Suprapubic skin (tissue), 4 donors: Measurements from ENCODE around the gene APOBR. TPM values are rescaled to one million over a fixed set of nuclear protein-coding genes. Genes with fewer than 3 reads are reported as not detected.
"Not testable (repeated sequence)": the region's sequence is repeated elsewhere in the genome, so short reads cannot be mapped to it uniquely, and the experiment has no call there.

Experiments used
- DNase-seq, 2 donors: peaks; one replicate each; pipeline ENCODE4 v3.0.0-alpha.2; 2019; ENCODE audit warnings: low spot score in 2 of 2
- H3K27ac ChIP-seq: fragments of 200-600 bp; sonication (generic); one replicate; pipeline ENCODE4 v1.5.1; 2019
- H3K27me3 ChIP-seq: fragments of 200-600 bp; sonication (generic); one replicate; pipeline ENCODE4 v1.5.1; 2019
- H3K36me3 ChIP-seq: fragments of 200-600 bp; sonication (generic); one replicate; pipeline ENCODE4 v1.5.1; 2019
- H3K4me1 ChIP-seq: fragments of 200-600 bp; sonication (generic); one replicate; pipeline ENCODE4 v1.5.1; 2019
- H3K4me3 ChIP-seq: fragments of 200-600 bp; sonication (generic); one replicate; pipeline ENCODE4 v1.5.1; 2019; ENCODE audit warnings: mild to moderate bottlenecking
- H3K9me3 ChIP-seq: fragments of 200-600 bp; sonication (generic); one replicate; pipeline ENCODE4 v1.5.1; 2019
- EP300 ChIP-seq: sonication (generic); formaldehyde crosslinking; IDR thresholded peaks from one replicate; pipeline ENCODE4 v1.6.1; 2017; ENCODE audit warnings: antibody characterized with exemption
- POLR2A ChIP-seq, 2 donors: fragments of 450-650 bp; IDR thresholded peaks; one replicate each; pipeline ENCODE4 v1.6.1; 2017; ENCODE audit warnings: antibody characterized with exemption in 2 of 2, mild to moderate bottlenecking in 2 of 2, moderate library complexity in 2 of 2
- POLR2AphosphoS5 ChIP-seq, 3 donors: sonication (generic); formaldehyde crosslinking; IDR thresholded peaks; one replicate each; pipeline ENCODE4 v1.6.1; 2017; ENCODE audit warnings: antibody characterized with exemption in 3 of 3
- WGBS: methylation state at CpG from one replicate; pipeline ENCODE4 v1.1.5; 2018; 5-methylcytosine and 5-hydroxymethylcytosine counted together
- total RNA-seq, 4 donors: library from RNA; depleted of rRNA; stranded (reverse); fragments of >200 nt; gene quantifications; one replicate each; pipeline ENCODE4 v1.1.0, GENCODE V29; 2016
- TF ChIP-seq, protein P1 (sequence below), 2 donors: fragments of 200-600 bp in 1 of 2; fragments of 450-650 bp in 1 of 2; sonication (generic) in 1 of 2; IDR thresholded peaks; one replicate each; pipeline ENCODE4 v1.5.1; 2016 to 2019; ENCODE audit warnings: antibody characterized with exemption in 2 of 2, mild to moderate bottlenecking in 1 of 2, moderate library complexity in 1 of 2

APOBR gene
- total RNA-seq, 4 donors from 2014 or later: 0.57 to 4.3 (median 1.9) TPM

DNA sequence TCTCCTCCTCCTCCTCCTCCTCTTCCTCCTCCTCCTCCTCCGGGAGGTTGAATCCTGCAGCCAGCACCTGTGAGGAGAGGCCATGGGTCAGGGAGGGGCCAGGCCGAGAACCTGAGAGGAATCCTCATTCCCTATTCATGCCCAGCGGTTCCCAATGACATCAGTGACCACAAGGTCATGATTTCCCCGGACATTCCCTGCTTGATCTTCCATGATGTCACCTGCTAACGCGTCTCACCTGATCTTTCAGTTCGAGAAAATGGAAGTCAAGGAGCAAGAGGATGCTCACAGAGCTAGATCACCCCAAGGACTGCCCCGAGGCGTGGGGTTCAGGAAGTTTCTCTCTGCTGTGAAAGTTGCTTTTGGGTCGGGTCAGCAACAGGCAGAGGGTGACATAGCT is 5.4 kb downstream of the APOBR start:
- DNase-seq: no peak
- Histone ChIP-seq H3K27me3 (no peaks in the 10 kb centered on the region), H3K4me1 (peaks cover 2% of the 10 kb centered on the region), H3K36me3 (no peaks in the 10 kb centered on the region), H3K4me3 (no peak overlapping the region), H3K27ac (no peak overlapping the region), H3K9me3 (no peaks in the 10 kb centered on the region)
- 81% methylated on average over 10 of the region's 10 CpGs for WGBS
- TF ChIP-seq POLR2AphosphoS5 (IDR thresholded peaks at IDR 0.05) (no peak), EP300 (no peak), POLR2A (IDR thresholded peaks at IDR 0.05) (no peak)
- TF ChIP-seq, protein P1, sequence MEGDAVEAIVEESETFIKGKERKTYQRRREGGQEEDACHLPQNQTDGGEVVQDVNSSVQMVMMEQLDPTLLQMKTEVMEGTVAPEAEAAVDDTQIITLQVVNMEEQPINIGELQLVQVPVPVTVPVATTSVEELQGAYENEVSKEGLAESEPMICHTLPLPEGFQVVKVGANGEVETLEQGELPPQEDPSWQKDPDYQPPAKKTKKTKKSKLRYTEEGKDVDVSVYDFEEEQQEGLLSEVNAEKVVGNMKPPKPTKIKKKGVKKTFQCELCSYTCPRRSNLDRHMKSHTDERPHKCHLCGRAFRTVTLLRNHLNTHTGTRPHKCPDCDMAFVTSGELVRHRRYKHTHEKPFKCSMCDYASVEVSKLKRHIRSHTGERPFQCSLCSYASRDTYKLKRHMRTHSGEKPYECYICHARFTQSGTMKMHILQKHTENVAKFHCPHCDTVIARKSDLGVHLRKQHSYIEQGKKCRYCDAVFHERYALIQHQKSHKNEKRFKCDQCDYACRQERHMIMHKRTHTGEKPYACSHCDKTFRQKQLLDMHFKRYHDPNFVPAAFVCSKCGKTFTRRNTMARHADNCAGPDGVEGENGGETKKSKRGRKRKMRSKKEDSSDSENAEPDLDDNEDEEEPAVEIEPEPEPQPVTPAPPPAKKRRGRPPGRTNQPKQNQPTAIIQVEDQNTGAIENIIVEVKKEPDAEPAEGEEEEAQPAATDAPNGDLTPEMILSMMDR (IDR thresholded peaks at IDR 0.05): no peak

DNA sequence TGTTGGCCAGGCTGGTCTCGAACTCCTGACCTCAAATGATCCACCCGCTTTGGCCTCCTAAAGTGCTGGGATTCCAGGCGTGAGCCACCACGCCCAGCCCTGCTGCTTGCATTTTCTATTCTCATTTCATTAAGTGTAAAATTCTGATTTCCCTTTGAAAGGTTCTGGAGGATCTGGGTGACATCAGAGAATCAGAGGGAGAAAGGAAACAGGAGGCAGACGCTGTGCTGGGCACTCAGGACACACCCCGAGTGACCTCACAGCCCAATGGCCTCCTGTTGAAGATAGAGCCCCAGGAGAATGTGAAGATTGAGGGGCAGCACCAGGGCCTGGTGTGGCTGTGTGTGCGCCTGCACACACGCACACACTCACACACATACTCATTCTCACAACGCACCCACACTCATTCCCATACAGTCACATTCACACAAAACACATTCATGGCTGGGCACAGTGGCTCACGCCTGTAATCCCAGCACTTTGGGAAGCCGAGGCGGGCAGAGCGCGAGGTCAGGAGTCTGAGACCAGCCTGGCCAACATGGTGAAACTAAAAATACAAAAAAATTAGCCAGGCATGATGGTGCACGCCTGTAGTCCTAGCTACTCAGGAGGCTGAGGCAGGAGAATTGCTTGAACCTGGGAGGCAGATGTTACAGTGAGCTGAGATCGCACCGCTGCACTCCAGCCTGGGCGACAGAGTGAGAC is 6.2 kb downstream of the APOBR start:
- H3K9me3 ChIP-seq, DNase-seq, H3K36me3 ChIP-seq, H3K4me3 ChIP-seq, H3K4me1 ChIP-seq, H3K27ac ChIP-seq, H3K27me3 ChIP-seq: not testable (repeated sequence)
- 84% methylated on average over 18 of the region's 18 CpGs for WGBS

DNA sequence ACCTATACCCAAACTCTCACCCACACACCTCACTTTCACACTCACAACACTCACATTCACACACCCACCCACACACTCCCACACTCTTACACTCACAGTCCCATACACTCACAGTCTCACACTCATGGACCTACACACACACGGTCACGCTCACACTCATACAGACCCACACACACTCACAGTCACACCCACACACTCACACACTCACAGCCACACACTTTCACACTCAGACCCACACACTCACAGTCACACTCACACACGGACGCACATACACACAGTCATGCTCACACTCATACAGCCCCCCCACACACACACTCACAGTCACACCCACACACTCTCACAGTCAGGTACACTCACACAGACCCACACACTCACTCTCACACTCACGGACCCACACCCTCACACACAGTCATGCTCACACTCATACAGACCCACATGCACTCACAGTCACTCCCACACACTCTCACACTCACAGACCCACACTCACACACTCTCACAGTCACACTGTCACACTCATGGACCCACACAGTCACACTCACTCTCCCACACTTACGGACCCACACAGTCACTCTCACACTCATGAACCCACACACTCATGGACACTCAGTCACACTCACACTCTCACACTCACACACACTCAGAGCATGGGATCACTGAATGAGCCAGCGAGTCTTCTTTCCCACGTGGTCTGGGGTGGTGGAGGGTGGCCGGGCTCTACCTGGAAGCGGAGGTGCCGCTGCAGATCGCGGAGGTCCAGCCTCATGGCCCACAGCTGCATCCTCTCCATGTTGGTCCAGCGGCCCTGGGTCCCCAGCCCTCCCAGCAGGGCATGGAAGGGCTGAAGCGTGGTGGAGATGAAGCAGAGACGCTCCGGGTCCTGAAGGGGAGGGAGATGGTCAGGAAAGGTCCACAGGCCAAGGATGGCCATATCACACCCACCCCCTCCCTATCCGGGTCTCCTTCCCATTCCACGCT is 7.1 kb downstream of the APOBR start:
- TF ChIP-seq EP300 (no peak), POLR2AphosphoS5 (IDR thresholded peaks at IDR 0.05) (no peak), POLR2A (IDR thresholded peaks at IDR 0.05) (no peak)
- TF ChIP-seq, protein P1 (IDR thresholded peaks at IDR 0.05): no peak
- DNase-seq: no peak
- H3K27me3 ChIP-seq: no peaks in the 10 kb centered on the region
- H3K27ac ChIP-seq: no peak overlapping the region
- no peaks in the 10 kb centered on the region for H3K36me3 ChIP-seq
- WGBS: 87% methylated on average over 19 of the region's 19 CpGs
- H3K9me3 ChIP-seq: no peaks in the 10 kb centered on the region
- H3K4me3 ChIP-seq: no peak overlapping the region
- peaks cover 5% of the 10 kb centered on the region for H3K4me1 ChIP-seq

DNA sequence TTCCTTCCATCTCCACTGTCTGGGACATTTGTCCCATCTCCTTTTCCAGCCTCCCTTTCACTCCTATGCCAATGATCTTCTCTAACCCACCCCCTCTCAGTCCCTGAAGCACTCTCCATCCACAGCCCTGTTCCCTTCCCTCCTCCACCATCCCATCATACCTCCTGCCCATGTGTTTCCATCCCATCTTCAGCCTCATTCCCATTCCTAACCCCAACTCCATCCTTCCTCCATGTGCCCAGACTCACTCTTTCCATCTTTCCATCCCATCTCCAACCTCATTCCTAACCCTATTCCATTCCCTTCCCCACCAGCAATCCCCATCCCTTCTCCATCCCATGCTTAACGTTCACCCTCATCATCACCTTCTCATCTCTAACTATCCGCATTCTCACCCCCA is 7.8 kb downstream of the APOBR start:
- TF ChIP-seq POLR2AphosphoS5 (IDR thresholded peaks at IDR 0.05): no peak
- TF ChIP-seq, protein P1 (IDR thresholded peaks at IDR 0.05): no peak
- no peak for TF ChIP-seq POLR2A (IDR thresholded peaks at IDR 0.05)
- no peak for TF ChIP-seq EP300
- no peak overlapping the region for H3K4me3 ChIP-seq
- no peaks in the 10 kb centered on the region for H3K36me3 ChIP-seq
- H3K27ac ChIP-seq: no peak overlapping the region
- H3K27me3 ChIP-seq: no peaks in the 10 kb centered on the region
- H3K4me1 ChIP-seq: peaks cover 5% of the 10 kb centered on the region
- no peak for DNase-seq
- no peaks in the 10 kb centered on the region for H3K9me3 ChIP-seq
- 90% methylated on average over 2 of the region's 2 CpGs for WGBS

DNA sequence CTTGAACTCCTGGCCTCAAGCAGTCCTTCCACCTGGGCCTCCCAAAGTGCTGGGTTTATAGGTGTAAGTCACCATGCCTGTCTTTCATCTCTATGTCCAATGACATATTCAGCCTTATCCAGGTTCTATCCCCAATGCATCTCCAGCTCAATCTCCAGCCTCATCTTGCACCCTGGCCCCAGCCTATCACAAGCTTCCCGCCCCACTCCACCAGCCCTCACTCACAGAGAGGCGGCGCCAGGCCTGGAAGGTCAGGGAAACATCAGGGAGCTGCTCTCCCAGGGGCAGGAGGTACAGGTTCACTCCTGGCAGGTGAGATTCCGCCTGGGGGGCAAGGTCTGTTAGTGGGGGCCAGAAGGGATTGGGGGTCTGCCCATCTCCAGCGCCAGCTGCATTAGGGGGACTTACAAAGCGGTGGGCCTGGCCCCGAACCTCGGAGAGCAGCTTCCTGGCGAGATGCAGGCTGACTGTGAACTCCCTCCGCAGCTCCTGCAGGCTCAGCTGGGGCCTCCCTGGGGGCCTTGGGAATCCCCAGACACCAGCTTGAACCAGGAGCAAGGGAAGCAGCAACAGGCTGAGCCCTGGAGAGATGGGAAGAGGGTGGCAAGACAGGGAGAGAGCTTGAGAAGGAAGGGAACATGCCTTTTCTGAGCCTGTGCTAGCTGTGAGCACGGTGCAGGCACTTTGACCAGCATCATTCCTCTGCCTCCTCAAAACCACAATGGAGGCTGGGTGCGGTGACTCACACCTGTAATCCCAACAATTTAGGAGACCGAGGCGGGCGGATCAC is 9.2 kb downstream of the APOBR start:
- no peak for DNase-seq
- TF ChIP-seq POLR2AphosphoS5 (IDR thresholded peaks at IDR 0.05) (no peak), POLR2A (IDR thresholded peaks at IDR 0.05) (no peak), EP300 (no peak)
- TF ChIP-seq, protein P1 (IDR thresholded peaks at IDR 0.05): no peak
- 76% methylated on average over 15 of the region's 15 CpGs for WGBS
- Histone ChIP-seq H3K27ac (no peak overlapping the region), H3K4me1 (peaks cover 5% of the 10 kb centered on the region), H3K36me3 (no peaks in the 10 kb centered on the region), H3K4me3 (no peak overlapping the region), H3K9me3 (no peaks in the 10 kb centered on the region), H3K27me3 (no peaks in the 10 kb centered on the region)
